Measurements from ENCODE around the gene DHRS12. TPM values are rescaled to one million over a fixed set of nuclear protein-coding genes. Genes with fewer than 3 reads are reported as not detected.

DHRS12 gene
- total RNA-seq, 4 donors from 2014 or later = 7.6 to 11.8 (median 10.3) TPM

DNA sequence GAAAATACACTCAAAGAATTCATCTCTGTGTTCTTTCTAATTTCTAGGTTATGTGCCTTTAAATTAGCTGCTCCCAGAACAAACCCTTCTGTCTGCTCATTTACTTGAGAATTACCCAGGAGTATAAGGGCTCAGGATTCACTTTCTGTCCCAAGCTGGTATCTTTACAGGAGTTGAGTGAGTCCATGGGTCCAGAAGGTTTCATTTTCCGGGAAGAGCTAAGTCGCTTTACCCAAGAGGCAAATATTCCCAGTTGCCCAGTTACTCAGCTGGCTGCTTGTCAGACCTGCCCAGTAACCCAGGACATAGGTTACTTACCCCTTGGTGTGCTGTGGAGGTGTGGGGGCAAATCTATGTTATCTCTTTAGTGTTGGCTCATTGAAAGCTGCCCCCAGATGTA, 47.3 kb downstream of the DHRS12 start:
- DNase-seq (ENCODE audit: low spot score in 2 of 2) = no peak
- TF ChIP-seq CTCF (IDR thresholded peaks at IDR 0.05) (no peak), POLR2A (IDR thresholded peaks at IDR 0.05) (no peak)
- 80 to 97% methylated on average over 2 of the region's 2 CpGs for WGBS, 2 donors
- intact Hi-C loops (cut with DNase I; ENCODE audit: low total_unique reads) = no loop called here
- no peak overlapping the region for H3K4me3 ChIP-seq (ENCODE audit: low read depth, poor library complexity, severe bottlenecking)

- intact Hi-C loops (cut with DNase I; ENCODE audit: low total_unique reads) = loop anchor here (10.0 kb wide), 1 partner anchor 153 kb away; no protein-coding TSS in a partner anchor
- DNase-seq (ENCODE audit: low spot score in 2 of 2) = no peak
- 88 to 96% methylated on average over 9 of the region's 9 CpGs for WGBS, 2 donors
- no peak overlapping the region for H3K4me3 ChIP-seq (ENCODE audit: low read depth, poor library complexity, severe bottlenecking)
- TF ChIP-seq CTCF (IDR thresholded peaks at IDR 0.05) (no peak), POLR2A (IDR thresholded peaks at IDR 0.05) (no peak)
Observed at GRCh38 chr13:51747438-51748434, 56.2 kb downstream of the DHRS12 start.

- no peak overlapping the region for H3K4me3 ChIP-seq (ENCODE audit: low read depth, poor library complexity, severe bottlenecking)
- DNase-seq (ENCODE audit: low spot score in 2 of 2) = peak in 1 of 2 donors; percentile 49
- intact Hi-C loops (cut with DNase I; ENCODE audit: low total_unique reads) = loop anchor here (10.0 kb wide), 1 partner anchor 152 kb away; no protein-coding TSS in a partner anchor
- TF ChIP-seq CTCF (IDR thresholded peaks at IDR 0.05) (no peak), POLR2A (IDR thresholded peaks at IDR 0.05) (no peak)
- WGBS, 2 donors = 77 to 80% methylated on average over 2 of the region's 2 CpGs
Observed at GRCh38 chr13:51746802-51747201, 57.2 kb downstream of the DHRS12 start.

DNA sequence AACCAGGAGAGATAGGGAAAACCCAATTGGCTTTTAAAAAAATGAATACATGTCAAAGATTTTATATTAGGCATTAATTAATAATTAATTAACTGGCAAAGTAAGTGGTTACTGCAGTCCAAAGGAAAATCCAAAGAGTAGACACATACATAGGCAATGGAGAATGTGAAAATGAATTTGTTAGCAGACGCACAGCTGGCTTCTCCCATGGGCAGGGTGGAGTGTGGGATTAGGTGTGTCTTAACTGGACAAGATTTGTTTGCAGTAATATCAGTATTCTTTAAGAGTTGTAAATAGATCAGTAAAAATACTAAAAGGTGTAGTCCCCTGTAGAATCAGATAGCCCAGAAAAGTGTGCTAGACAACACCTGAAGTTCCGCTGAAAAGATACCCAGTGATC, 58.7 kb downstream of the DHRS12 start:
- no peak for DNase-seq (ENCODE audit: low spot score in 2 of 2)
- WGBS, 2 donors = 88% methylated on average over 2 of the region's 2 CpGs

GRCh38 chr13:51742611-51743010, 61.4 kb downstream of the DHRS12 start:
- intact Hi-C loops (cut with DNase I; ENCODE audit: low total_unique reads) = loop anchor here (10.0 kb wide), 1 partner anchor 148 kb away; no protein-coding TSS in a partner anchor
- TF ChIP-seq POLR2A (IDR thresholded peaks at IDR 0.05) (no peak), CTCF (IDR thresholded peaks at IDR 0.05) (no peak)
- 100% methylated on average over 2 of the region's 2 CpGs for WGBS, 2 donors
- DNase-seq (ENCODE audit: low spot score in 2 of 2) = no peak
- H3K4me3 ChIP-seq (ENCODE audit: low read depth, poor library complexity, severe bottlenecking) = no peak overlapping the region

More for the DNA sequence above, 58.7 kb downstream of the DHRS12 start:
- TF ChIP-seq POLR2A (IDR thresholded peaks at IDR 0.05) (no peak), CTCF (IDR thresholded peaks at IDR 0.05) (no peak)
- intact Hi-C loops (cut with DNase I; ENCODE audit: low total_unique reads) = loop anchor here (10.0 kb wide), 1 partner anchor 150 kb away; no protein-coding TSS in a partner anchor
- no peak overlapping the region for H3K4me3 ChIP-seq (ENCODE audit: low read depth, poor library complexity, severe bottlenecking)

Data from lower leg skin (tissue), 4 donors.